ENCODE results near the gene FCMR.
A peak's percentile ranks its signal among the peaks of the same experiment; 100 is the strongest.
"Not testable (repeated sequence)": the region's sequence is repeated elsewhere in the genome, so short reads cannot be mapped to it uniquely, and the experiment has no call there.

The FCMR gene

DNA sequence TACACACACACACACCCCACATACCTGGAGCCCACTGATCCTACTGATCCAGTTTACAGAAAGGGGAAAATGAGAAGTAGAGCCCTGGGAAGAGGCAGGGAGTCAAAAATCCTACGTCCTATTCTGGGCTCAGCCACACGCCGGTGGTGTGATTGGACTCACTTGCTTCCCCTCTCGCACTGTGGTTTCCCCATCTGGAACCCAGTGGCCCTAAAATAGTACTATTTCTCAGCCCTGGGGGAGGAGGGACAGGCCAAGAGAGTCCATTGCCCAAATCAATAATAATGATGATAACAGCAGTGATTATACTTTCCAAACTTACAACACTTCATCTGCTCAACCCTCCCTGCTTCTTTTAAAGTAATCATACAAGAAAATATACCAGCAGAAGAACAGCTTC lies 27.5 kb upstream of the FCMR start:
- DNase-seq = no peak

DNA sequence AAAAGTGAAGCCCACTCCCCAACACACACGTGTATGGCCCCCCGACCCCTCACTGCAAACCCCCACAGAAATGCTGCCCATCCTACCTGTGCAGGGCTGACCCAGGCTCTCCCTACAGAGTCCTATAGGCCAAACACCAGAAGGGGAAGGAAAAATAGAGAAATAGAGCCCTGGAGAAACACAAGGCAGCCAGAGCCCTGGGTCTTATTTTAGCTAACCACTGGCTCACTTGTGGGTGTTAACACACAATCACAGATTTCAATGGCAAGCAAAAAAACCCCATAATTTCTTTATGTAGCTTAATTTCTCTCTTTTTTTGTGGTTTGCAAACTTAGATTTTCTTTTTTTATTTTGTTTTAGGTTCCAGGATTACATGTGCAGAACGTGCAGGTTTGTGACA lies 25.5 kb upstream of the FCMR start:
- no peak for DNase-seq

DNA sequence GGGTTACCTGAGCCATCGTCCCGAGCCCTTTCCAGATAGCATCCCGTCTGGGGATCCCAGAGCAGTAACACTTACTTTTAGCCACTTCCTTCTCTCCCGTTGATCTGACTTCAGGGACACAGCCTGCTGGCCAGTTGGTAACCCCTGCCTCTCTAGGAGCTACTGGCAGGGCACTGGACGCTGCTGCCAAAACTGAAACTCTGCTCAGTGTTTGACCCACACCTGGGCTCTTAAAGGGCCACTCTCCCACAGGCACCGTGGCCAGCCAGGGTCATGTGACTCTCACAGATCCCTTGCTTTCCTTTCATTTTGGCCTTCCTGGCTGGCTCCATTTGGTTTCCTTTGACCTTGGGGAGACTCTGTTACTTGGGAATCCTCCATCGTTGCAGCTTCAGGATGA lies 24.5 kb upstream of the FCMR start, which contains the start of gene PIGR:
Gene PIGR, minus strand, starts transcription at position 206 of the 400 bp plus-strand sequence. CDS start 5,935 bp downstream, outside the sequence.
- no peak for DNase-seq

DNA sequence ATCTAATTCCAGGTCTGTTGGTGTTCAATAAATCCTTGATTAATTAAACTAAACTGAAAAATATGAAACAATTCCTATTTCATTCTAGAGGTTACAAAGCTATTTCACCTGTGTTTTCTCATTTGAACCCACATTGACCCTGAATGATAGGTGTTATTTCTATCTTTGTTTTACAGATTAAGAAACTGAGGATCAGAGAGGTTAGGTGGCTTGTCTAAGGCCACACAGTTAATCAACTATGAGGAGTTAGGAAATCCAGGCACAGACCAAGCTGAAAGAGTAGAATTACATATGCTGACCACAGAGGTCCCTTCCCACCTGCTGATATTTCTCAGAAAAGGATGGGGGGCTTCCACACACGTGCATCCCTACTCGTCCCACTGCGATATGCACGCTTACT lies 24.0 kb upstream of the FCMR start:
- no peak for DNase-seq

DNA sequence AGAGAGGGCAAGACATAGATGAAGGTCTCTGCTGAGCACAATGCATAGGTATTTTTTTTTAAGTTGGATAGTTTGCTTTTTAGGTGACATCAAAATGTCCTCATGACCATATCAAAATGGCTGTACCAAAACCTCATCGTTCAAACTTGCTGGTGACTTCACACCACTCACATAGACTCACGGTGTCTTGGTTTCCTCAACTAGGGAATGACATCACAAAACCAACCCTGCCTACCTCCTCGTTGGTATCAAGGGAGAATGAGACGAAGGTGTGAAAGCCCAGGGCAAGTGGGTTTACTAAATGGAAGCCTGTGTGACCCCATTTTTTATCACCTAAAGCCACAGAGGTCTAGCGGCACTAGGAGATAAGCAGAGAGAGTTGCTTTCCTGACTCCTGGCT lies 23.0 kb upstream of the FCMR start:
- DNase-seq = no peak

- no peak for DNase-seq
Measured at GRCh38 chr1:206941766-206942418, 20.2 kb upstream of the FCMR start.

- DNase-seq = no peak
Measured at GRCh38 chr1:206940588-206940936, 18.8 kb upstream of the FCMR start.

DNA sequence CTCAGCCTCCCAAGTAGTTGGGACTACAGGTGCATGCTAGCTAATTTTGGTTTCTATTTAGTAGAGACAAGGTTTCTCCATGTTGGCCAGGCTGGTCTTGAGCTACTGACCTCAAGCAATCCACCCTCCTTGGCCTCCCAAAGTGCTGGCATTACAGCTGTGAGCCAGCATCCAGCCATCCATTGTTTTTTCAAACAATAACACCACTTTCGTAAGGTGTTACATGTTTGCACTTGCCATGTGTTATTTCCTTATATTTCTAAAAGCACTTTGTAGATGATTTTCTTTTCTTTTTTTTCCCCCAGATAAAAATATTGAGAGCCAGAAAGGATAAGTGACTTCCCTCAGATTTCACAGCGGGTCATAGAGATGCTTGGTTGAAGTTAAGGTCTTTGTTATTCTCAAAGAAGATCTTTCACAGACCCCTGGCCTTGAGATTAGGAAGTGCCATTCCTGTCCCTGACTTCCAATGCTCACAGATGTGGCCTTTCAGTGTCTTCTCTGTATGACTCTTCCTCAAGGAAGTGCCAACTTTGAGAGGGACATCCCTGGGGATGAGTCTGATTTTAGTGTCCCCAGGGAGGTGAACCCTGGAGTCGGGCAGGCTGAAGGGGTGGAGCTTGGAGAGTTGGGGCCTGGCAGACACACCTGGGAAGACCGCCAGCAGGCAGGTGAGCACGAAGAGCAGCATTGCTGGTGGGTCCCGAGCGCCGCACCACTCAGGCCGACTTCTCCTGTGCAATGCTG lies 18.3 kb upstream of the FCMR start:
- DNase-seq = no peak

GRCh38 chr1:206939131-206939530 lies 17.4 kb upstream of the FCMR start:
- DNase-seq = no peak

- DNase-seq = no peak
Measured at GRCh38 chr1:206937425-206937824, 15.7 kb upstream of the FCMR start.

GRCh38 chr1:206935491-206936067 lies 13.8 kb upstream of the FCMR start:
- peak; percentile 52 for DNase-seq

DNA sequence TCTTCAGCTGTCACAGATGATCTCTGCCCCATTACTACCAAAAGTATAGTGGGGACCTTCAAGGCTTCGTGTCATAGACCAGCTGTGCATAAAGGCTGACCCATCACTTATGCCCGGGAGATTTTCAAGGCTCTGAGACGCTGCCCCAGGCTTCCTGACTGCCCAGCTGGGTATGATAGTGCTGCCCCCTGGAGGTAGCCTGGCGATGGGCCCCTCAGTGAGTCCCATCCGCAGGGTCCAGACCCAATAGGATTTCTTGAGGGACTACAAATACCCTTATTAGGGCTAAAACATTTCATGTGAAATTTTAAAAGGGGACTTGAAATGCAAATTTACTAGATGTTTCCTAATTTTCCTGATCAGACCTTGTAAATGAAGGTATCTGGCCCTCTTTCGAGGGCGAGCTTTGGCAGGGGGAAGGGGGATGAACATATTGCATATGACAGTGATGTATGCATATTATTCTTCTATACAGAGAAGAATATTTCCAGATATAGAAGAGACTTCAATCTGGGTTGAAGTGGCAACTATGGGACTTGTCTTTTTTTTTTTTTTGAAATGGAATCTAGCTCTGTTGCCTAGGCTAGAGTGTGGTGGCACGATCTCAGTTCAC lies 11.7 kb upstream of the FCMR start:
- peak; percentile 56 for DNase-seq

DNA sequence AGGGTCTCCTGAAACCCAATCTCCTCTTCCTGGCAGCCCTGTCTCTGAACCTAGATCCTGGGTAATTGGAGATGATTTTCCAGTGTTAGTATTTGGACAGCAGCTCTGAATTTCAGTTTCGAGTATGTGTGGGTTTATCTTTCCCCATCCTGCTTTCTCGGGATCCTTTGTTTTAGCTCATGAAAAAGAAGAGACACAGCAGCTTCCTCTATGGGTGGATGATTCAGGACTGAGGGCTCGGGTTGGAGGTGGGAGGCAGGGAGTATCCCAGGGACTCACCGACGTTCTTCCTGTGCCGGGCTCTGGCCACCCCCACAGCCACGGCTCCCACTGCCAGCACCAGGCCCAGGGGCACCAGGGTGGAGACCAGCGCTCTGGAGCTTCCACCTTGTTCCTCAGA lies 10.4 kb upstream of the FCMR start:
- DNase-seq = no peak

- DNase-seq = peak; percentile 31
Measured at GRCh38 chr1:206931709-206932108, 10.0 kb upstream of the FCMR start.

DNA sequence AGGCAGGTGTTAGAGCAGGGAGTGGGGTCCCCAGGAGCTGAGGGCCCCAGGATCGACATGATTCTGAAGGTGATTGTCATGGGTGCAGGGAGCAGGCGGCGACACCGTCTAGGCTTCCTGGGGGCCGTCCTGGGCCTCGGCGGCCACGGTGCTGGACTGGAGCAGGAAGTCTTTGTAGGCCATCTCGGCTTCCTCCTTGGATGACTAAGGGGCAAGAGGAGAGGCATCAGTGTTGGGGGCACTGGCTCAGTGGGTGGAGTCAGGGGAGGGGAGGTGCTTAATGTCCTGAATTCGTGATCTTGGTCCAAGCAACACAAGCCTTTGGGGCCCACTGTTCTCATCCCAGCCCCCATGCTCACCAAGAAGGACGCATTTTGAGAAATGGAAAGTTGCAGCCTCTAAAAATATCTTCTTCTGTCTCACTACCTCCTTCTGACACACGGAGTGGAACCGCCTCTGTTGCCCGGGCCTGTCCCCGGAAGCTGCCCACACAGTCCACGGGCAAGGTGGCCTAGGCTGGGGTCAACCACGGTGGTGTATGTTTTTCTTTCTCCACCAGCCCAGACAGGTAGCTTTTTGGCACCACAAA lies 8.6 kb upstream of the FCMR start:
- no peak for DNase-seq

GRCh38 chr1:206929524-206929923 lies 7.8 kb upstream of the FCMR start:
- DNase-seq = no peak

GRCh38 chr1:206926286-206926685 lies 4.5 kb upstream of the FCMR start:
- no peak for DNase-seq

GRCh38 chr1:206925106-206925736 lies 3.5 kb upstream of the FCMR start:
- no peak for DNase-seq

DNA sequence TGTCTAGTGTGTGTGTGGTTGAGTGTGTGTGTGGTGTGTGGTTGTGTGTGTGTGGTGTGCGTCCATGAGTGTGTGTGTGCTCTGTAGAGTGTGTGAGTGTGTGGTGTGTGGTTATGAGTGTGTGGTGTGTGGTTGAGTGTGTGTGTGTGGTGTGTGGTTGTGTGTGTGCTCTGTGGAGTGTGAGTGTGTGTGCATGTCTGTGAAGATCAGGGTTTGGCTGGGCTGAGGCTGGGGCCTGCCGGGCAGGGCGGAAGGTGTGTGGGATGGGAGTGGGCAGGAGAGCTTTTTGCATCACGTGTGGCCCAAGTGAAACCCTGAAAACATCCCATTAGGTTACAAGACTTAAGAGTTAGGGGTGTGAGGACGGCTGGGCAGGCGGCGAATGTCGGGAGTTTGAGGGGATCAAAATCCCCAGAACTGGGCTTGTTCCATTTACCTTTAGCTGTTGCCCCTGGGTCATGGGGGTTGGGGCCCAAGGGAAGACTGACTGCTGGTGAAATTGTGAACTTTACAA lies 2.9 kb upstream of the FCMR start:
- DNase-seq = no peak

DNA sequence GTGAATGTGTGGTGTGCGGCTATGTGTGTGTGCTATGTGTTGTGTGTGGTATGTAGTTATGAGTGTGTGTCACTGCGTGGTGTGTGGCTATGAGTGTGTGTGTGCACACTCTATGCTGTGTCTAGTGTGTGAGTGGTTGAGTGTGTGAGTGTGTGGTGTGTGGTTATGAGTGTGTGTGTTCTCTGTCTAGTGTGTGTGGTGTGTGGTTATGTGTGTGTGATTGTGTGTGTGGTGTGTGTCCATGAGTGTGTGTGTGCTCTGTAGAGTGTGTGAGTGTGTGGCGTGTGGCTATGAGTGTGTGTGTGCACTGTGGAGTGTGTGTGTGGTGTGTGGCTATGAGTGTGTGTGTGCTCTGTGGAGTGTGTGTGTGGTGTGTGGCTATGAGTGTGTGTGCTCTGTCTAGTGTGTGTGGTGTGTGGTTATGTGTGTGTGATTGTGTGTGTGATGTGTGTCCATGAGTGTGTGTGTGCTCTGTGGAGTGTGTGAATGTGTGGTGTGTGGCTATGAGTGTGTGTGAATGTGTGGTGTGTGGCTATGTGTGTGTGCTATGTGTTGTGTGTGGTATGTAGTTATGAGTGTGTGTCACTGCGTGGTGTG lies 2.3 kb upstream of the FCMR start:
- not testable (repeated sequence) for DNase-seq

DNA sequence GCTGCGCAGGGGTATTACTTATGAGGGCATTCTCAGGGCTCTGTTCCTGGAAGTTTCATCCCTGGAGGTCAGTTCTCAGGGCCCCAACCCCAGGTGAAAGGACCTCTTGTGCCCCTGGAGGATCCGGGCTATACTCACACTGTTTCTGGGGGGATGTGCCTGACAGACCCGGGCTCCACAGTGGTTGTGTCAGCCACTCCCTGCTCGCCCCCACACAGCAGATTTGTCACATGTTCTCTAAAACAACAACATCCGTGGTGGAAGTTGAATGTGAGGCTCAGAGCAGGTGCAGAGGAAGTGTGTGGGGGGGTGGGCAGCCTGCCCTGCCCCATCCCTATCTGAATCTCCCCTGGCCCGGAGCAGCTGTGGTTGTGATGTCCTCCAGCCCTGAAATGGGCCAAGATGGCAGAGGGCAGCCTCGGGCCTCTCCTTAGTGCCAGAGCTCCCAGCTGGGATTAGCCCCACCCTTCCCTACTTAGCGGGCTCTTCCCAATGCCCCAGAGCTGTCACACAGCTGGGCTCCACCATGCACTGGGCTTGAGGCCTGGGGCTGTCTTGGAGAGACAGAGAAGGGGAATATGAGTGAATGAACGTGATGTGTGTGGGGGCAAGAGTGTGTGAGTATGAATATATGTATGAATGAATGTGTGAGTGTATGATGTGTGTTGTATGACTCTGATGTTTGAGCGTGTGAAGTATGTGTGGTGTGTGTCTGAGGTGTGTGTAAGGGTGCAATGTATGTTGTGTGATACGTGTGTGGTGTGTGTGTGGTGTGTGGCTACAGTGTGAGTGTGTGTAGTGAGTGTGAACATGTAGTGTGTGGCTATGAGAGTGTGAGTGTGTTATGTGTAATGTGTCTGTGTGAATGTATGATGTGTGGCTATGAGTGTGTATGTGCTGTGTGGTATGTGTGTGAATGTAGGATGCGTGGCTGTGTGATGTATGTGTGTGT lies 1.5 kb upstream of the FCMR start:
- no peak for DNase-seq

Data from 8988T (cell line).